HL-60 (cell line): ENCODE measurements around the gene DYRK1A.

Source experiments
- DNase-seq, 2 experiments: peaks; one replicate each; pipeline ENCODE4 v3.0.0-alpha.2; 2010 to 2020; ENCODE audit warnings: low read depth in 1 of 2, low spot score in 1 of 2
- H3K27ac ChIP-seq: fragments of 250-450 bp; sonication (Bioruptor Pico); replicated peaks from 2 replicates; pipeline ENCODE4 v1.5.1; 2020; ENCODE audit warnings: mild to moderate bottlenecking, moderate library complexity
- H3K27me3 ChIP-seq: fragments of 250-450 bp; sonication (Bioruptor Pico); 2 replicates; pipeline ENCODE4 v1.5.1; 2021; ENCODE audit warnings: mild to moderate bottlenecking, moderate library complexity; ENCODE audit not compliant: insufficient read depth, poor library complexity, severe bottlenecking
- H3K4me3 ChIP-seq: replicated peaks from 2 replicates; pipeline ENCODE4 v1.5.1; 2011; ENCODE audit warnings: mild to moderate bottlenecking, control low read depth, low read length; ENCODE audit not compliant: insufficient read depth
- GABPA ChIP-seq: IDR thresholded peaks from 2 replicates; pipeline ENCODE4 v1.6.1; 2012; ENCODE audit warnings: low read depth
- POLR2AphosphoS5 ChIP-seq: IDR thresholded peaks from 2 replicates; pipeline ENCODE4 v1.6.1; 2012; ENCODE audit warnings: low read depth
- SPI1 ChIP-seq: IDR thresholded peaks from 2 replicates; pipeline ENCODE4 v1.6.1; 2012; ENCODE audit warnings: low read depth, mild to moderate bottlenecking, borderline replicate concordance
- TF ChIP-seq, protein P1 (sequence below): IDR thresholded peaks from one replicate; pipeline ENCODE4 v1.5.1; 2011; ENCODE audit warnings: low read length, control low read depth, inconsistent platforms; ENCODE audit not compliant: insufficient read depth
- TF ChIP-seq, protein P2 (sequence below): IDR thresholded peaks from 2 replicates; pipeline ENCODE4 v1.6.1; 2012; ENCODE audit warnings: low read depth; ENCODE audit not compliant: insufficient replicate concordance

DYRK1A gene

DNA sequence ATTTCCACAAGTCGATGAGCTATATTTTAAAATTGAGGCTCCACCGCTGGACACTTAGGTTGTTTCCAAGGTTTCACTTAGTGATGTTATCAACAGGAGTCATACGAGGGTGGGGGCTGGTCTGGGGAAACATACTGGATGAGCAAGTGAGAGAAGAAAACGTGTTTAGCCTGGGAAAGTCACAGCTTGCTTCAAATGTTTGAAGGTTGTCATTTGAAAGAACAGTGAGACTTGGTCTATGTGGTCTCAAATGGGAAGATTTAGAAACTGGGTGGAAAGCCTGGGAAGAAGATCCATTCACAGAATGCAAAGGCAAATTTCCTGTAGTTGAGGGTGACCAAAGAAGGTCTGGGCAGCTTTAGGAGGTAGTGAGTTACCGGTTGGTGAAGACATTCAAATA lies 9.9 kb upstream of the DYRK1A start:
- no peak overlapping the region for H3K4me3 ChIP-seq
- TF ChIP-seq, protein P1, sequence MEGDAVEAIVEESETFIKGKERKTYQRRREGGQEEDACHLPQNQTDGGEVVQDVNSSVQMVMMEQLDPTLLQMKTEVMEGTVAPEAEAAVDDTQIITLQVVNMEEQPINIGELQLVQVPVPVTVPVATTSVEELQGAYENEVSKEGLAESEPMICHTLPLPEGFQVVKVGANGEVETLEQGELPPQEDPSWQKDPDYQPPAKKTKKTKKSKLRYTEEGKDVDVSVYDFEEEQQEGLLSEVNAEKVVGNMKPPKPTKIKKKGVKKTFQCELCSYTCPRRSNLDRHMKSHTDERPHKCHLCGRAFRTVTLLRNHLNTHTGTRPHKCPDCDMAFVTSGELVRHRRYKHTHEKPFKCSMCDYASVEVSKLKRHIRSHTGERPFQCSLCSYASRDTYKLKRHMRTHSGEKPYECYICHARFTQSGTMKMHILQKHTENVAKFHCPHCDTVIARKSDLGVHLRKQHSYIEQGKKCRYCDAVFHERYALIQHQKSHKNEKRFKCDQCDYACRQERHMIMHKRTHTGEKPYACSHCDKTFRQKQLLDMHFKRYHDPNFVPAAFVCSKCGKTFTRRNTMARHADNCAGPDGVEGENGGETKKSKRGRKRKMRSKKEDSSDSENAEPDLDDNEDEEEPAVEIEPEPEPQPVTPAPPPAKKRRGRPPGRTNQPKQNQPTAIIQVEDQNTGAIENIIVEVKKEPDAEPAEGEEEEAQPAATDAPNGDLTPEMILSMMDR: no peak
- TF ChIP-seq GABPA (no peak), SPI1 (no peak), POLR2AphosphoS5 (no peak)
- TF ChIP-seq, protein P2, sequence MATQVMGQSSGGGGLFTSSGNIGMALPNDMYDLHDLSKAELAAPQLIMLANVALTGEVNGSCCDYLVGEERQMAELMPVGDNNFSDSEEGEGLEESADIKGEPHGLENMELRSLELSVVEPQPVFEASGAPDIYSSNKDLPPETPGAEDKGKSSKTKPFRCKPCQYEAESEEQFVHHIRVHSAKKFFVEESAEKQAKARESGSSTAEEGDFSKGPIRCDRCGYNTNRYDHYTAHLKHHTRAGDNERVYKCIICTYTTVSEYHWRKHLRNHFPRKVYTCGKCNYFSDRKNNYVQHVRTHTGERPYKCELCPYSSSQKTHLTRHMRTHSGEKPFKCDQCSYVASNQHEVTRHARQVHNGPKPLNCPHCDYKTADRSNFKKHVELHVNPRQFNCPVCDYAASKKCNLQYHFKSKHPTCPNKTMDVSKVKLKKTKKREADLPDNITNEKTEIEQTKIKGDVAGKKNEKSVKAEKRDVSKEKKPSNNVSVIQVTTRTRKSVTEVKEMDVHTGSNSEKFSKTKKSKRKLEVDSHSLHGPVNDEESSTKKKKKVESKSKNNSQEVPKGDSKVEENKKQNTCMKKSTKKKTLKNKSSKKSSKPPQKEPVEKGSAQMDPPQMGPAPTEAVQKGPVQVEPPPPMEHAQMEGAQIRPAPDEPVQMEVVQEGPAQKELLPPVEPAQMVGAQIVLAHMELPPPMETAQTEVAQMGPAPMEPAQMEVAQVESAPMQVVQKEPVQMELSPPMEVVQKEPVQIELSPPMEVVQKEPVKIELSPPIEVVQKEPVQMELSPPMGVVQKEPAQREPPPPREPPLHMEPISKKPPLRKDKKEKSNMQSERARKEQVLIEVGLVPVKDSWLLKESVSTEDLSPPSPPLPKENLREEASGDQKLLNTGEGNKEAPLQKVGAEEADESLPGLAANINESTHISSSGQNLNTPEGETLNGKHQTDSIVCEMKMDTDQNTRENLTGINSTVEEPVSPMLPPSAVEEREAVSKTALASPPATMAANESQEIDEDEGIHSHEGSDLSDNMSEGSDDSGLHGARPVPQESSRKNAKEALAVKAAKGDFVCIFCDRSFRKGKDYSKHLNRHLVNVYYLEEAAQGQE: no peak
- no peak overlapping the region for H3K27ac ChIP-seq
- H3K27me3 ChIP-seq: no peaks in the 10 kb centered on the region
- DNase-seq: no peak

DNA sequence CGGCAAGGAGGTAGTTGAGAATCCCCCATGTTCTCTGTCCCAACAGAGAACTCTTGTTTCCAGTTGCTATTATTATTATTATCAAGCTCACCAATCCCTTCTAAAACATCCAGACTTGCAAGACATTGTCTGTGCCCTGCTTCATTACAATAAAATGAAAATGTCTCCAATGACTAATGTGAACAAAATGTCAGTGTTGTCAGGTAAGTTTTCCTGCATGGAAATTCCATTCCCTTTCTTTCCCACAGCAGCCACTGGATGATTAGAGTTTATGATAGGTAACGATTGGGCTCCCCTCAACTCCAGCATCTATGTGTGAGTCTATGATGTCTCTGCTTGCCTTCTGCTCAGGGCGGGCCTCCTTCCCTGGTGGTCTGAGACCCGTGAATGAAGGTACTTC lies 8.9 kb upstream of the DYRK1A start:
- no peak for DNase-seq
- no peak for TF ChIP-seq GABPA
- TF ChIP-seq SPI1: no peak
- TF ChIP-seq POLR2AphosphoS5: no peak
- TF ChIP-seq, protein P2: no peak
- TF ChIP-seq, protein P1: no peak
- no peak overlapping the region for H3K4me3 ChIP-seq
- no peaks in the 10 kb centered on the region for H3K27me3 ChIP-seq
- H3K27ac ChIP-seq: no peak overlapping the region

DNA sequence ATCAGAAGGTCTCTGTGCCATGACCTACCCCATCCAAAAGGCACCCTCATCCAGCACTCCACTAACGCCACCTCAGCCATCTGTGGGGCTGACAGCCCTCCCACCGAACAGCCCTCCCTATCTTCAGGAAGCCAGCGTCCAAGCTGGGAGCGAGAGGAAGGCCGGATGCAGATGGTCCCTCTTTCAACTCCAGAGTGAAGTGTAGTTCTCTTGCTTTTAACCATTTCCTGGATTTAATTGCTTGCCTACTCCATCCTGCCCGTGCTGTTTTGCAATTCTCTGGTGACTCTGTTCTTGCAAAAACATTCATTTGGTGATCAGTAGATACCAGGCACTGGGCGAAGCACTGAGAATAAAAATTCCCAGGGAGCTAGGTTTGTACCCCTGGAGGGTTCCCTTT lies 8.2 kb upstream of the DYRK1A start:
- no peak overlapping the region for H3K27ac ChIP-seq
- H3K4me3 ChIP-seq: no peak overlapping the region
- no peaks in the 10 kb centered on the region for H3K27me3 ChIP-seq
- TF ChIP-seq, protein P2: no peak
- peak; percentile 62; the same call in 1 of the 2 replicates for TF ChIP-seq POLR2AphosphoS5
- DNase-seq: peak in 1 of 2 experiments; percentile 57

DNA sequence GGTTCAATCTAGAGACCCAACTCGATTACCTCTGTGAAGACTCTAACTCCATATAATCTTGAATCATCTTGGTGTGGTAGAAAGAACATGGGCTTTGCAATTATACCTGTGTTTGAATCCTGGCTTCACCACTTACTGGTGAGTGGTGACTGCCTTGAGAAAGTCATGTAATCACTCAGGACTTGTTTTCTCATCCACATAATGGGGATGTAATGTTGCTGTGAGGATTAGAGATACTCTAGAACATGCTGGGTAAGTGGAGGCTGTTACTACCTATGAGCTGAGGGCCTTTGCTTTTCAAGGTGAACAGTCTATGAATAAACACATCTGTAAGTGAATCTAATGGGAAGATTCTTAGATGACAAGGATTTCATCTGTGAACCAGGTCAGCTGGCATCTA lies 2.6 kb upstream of the DYRK1A start:
- TF ChIP-seq, protein P1: no peak
- TF ChIP-seq, protein P2: no peak
- no peak for TF ChIP-seq SPI1
- TF ChIP-seq POLR2AphosphoS5: no peak
- no peak for TF ChIP-seq GABPA
- no peak for DNase-seq
- no peaks in the 10 kb centered on the region for H3K27me3 ChIP-seq
- no peak overlapping the region for H3K27ac ChIP-seq
- no peak overlapping the region for H3K4me3 ChIP-seq
